HG03432 (cell line): ENCODE results near the gene HCRT.
"Not testable (repeated sequence)": the region's sequence is repeated elsewhere in the genome, so short reads cannot be mapped to it uniquely, and the experiment has no call there.

Source experiments
- ATAC-seq: cut with Tn5 transposase; IDR thresholded peaks from one replicate; pipeline ENCODE4 v1.9.1; 2021; ENCODE audit warnings: mild to moderate bottlenecking, moderate library complexity; ENCODE audit not compliant: unreplicated experiment

HCRT gene

GRCh38 chr17:42141382-42141781 lies 43.9 kb downstream of the HCRT start:
- no peak for ATAC-seq

GRCh38 chr17:42140690-42141089 lies 44.6 kb downstream of the HCRT start:
- not testable (repeated sequence) for ATAC-seq

- no peak for ATAC-seq
These were observed 46.3 kb downstream of the HCRT start for GRCh38 chr17:42138749-42139492.

- ATAC-seq, result no peak
These were observed 48.6 kb downstream of the HCRT start for GRCh38 chr17:42136654-42137051.

- ATAC-seq, result no peak
These were observed 49.3 kb downstream of the HCRT start for GRCh38 chr17:42135664-42136653.

GRCh38 chr17:42135151-42135550 lies 50.1 kb downstream of the HCRT start:
- ATAC-seq, result no peak
